Lower lobe of right lung (tissue), 2 donors: Measurements from ENCODE around the gene TOR2A. TPM values are rescaled to one million over a fixed set of nuclear protein-coding genes. Genes with fewer than 3 reads are reported as not detected.

Experiments used
- ATAC-seq, 2 donors: fragments of 200-7000 bp; cut with Tn5 transposase; one replicate each; pipeline ENCODE4 v1.9.1; 2020 to 2022; ENCODE audit warnings: mild to moderate bottlenecking in 2 of 2, moderate library complexity in 2 of 2
- DNase-seq: peaks from one replicate; pipeline ENCODE4 v3.0.0-alpha.2; 2020
- H3K27ac ChIP-seq: fragments of 200-600 bp; one replicate; pipeline ENCODE4 v1.8.0; 2022
- H3K27me3 ChIP-seq: fragments of 200-600 bp; one replicate; pipeline ENCODE4 v1.8.0; 2022; ENCODE audit warnings: low read depth
- H3K36me3 ChIP-seq: fragments of 200-600 bp; one replicate; pipeline ENCODE4 v1.8.0; 2022; ENCODE audit warnings: mild to moderate bottlenecking
- H3K4me1 ChIP-seq: fragments of 200-600 bp; one replicate; pipeline ENCODE4 v1.8.0; 2022
- H3K4me3 ChIP-seq: fragments of 200-600 bp; one replicate; pipeline ENCODE4 v1.8.0; 2022; ENCODE audit warnings: mild to moderate bottlenecking
- H3K9me3 ChIP-seq: fragments of 200-600 bp; one replicate; pipeline ENCODE4 v1.8.0; 2022
- CTCF ChIP-seq: fragments of 200-600 bp; IDR thresholded peaks from one replicate; pipeline ENCODE4 v1.8.0; 2022; ENCODE audit warnings: antibody characterized with exemption, mild to moderate bottlenecking
- intact Hi-C: fragments of 100-400 bp; cut with DNase I; formaldehyde crosslinking; loops from one replicate; pipeline ENCODE4 v1.11.0; 2022
- total RNA-seq: library from RNA; stranded (reverse); fragmentation: NEBNext Ultra II Directional; extraction: Animal tissue kit (Norgen Biotek cat#: 25700); gene quantifications from one replicate; pipeline ENCODE4 v1.2.1, GENCODE V29; 2021
- donor health status: DM: no; HTN: yes; CAD: no; lungs with severe emphysema.

Gene TOR2A
- total RNA-seq, 1 donor from 2014 or later = 16.5 TPM

DNA sequence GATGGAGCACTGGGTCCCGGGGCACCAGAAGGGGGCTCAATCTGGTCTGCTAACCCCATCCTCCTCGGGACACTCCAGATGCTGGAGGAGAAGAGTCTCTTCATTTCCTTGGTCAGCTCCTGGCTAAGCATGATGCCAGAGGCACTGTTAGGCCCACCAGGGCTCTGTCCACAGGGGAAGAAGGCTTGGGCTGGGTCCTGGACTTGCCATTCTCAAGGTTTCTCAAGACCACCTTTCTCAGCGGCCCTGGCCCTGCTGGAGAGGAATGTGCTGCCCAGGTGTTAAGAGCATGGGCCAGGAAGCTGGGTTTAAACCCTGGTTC, 35.5 kb upstream of the TOR2A start:
- intact Hi-C loops = no loop called here
- ATAC-seq (no peak), DNase-seq (no peak)
- no peak for TF ChIP-seq CTCF
- Histone ChIP-seq H3K4me3 (peak overlapping the region; percentile 68), H3K36me3 (peaks cover 15% of the 10 kb centered on the region), H3K27me3 (no peaks in the 10 kb centered on the region), H3K4me1 (peaks cover 58% of the 10 kb centered on the region), H3K27ac (peak overlapping the region; percentile 89), H3K9me3 (no peaks in the 10 kb centered on the region)

DNA sequence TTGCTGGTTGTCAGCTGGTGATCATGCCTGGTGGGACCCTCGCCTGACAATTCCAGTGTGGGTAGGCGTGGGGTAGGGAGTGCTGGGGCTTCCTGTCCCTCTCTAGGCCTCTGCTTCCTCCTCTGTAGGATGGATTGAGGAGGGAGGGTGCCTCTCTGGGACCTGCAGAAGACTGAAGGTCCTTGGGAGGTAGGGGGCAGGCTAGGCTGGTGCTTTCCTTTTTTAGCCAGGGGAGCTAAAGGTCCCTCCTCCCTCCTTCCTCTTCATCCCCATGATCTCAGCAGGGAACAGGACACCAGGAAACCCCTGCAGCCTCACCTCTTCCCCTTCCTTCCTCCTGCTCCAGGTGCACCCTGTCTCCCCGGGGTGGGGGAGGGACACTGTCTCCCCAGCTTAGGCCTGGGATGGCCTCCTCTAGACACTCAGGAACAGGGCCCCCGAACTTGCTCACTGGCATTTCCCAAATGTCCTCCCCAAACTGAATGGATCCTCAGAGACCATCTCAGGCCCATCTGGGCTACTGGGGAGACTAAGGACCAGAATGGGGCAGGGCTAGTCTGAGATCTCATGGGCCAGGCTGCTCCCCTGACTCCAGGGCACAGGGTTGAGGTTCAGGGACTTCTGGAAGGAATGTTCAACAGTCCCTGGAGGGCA, 35.0 kb upstream of the TOR2A start:
- no peaks in the 10 kb centered on the region for H3K9me3 ChIP-seq
- intact Hi-C loops = no loop called here
- no peaks in the 10 kb centered on the region for H3K27me3 ChIP-seq
- peak overlapping the region; percentile 68 for H3K4me3 ChIP-seq
- DNase-seq (no peak), ATAC-seq (no peak)
- TF ChIP-seq CTCF = no peak
- H3K36me3 ChIP-seq = peaks cover 15% of the 10 kb centered on the region
- peak overlapping the region; percentile 89 for H3K27ac ChIP-seq
- peaks cover 63% of the 10 kb centered on the region for H3K4me1 ChIP-seq

GRCh38 chr9:127769101-127769500, 34.0 kb upstream of the TOR2A start:
- no peaks in the 10 kb centered on the region for H3K9me3 ChIP-seq
- H3K4me1 ChIP-seq = peaks cover 72% of the 10 kb centered on the region
- H3K4me3 ChIP-seq = peak overlapping the region; percentile 68
- ATAC-seq (no peak), DNase-seq (no peak)
- peak overlapping the region; percentile 89 for H3K27ac ChIP-seq
- H3K36me3 ChIP-seq = peaks cover 15% of the 10 kb centered on the region
- intact Hi-C loops = no loop called here
- TF ChIP-seq CTCF = no peak
- H3K27me3 ChIP-seq = no peaks in the 10 kb centered on the region

- peak overlapping the region; percentile 68 for H3K4me3 ChIP-seq
- DNase-seq = no peak
- no peaks in the 10 kb centered on the region for H3K9me3 ChIP-seq
- no peaks in the 10 kb centered on the region for H3K27me3 ChIP-seq
- intact Hi-C loops = no loop called here
- H3K27ac ChIP-seq = peak overlapping the region; percentile 89
- peaks cover 13% of the 10 kb centered on the region for H3K36me3 ChIP-seq
- H3K4me1 ChIP-seq = peaks cover 76% of the 10 kb centered on the region
- no peak for ATAC-seq
- no peak for TF ChIP-seq CTCF
Observed at GRCh38 chr9:127768698-127769097, 33.6 kb upstream of the TOR2A start.

GRCh38 chr9:127767909-127768331, 32.8 kb upstream of the TOR2A start:
- DNase-seq (no peak), ATAC-seq (no peak)
- peak overlapping the region; percentile 89 for H3K27ac ChIP-seq
- peaks cover 82% of the 10 kb centered on the region for H3K4me1 ChIP-seq
- H3K9me3 ChIP-seq = no peaks in the 10 kb centered on the region
- H3K4me3 ChIP-seq = peak overlapping the region; percentile 68
- peaks cover 13% of the 10 kb centered on the region for H3K36me3 ChIP-seq
- TF ChIP-seq CTCF = no peak
- no peaks in the 10 kb centered on the region for H3K27me3 ChIP-seq
- intact Hi-C loops = no loop called here
